ENCODE results near the gene RAB41. TPM values are rescaled to one million over a fixed set of nuclear protein-coding genes. Genes with fewer than 3 reads are reported as not detected.
A peak's percentile ranks its signal among the peaks of the same experiment; 100 is the strongest.
"Not testable (repeated sequence)": the region's sequence is repeated elsewhere in the genome, so short reads cannot be mapped to it uniquely, and the experiment has no call there.

RAB41 gene
- total RNA-seq, 1 experiment from 2014 or later = not detected

DNA sequence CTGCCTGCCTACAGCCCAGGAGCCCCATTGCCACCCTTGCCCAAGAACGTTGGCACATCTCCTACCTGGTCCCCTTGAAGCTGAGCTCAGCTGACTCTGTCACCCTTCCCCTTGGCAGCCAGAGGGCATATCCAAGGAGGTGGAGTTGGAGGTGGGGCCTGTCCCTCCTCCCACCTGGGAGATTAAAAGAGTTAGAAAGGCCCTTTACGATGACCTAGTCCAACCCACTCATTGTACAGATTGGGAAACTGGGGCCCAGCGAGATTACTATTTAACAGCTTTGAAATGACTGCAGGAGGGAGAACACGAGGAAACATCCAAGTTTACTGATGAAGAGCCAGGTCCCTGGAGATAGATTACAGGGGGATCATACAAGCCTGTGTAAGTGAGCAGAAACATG lies 21.9 kb upstream of the RAB41 start, which contains the start of gene P2RY4:
TSS of gene P2RY4 (minus strand) at position 101 of the 400 bp plus-strand sequence. CDS start 580 bp downstream, outside the sequence.
- no peak within 1 kb of the TSS for H3K4me3 Mint-ChIP-seq (ENCODE audit: unreplicated experiment)
- ChIA-PET CTCF (interaction anchor here (0.6 kb wide), 2 partner anchors 106 to 692 kb away, joined by 3 to 4 read pairs; no protein-coding TSS in a partner anchor), POLR2A (interaction anchor here (0.7 kb wide), 1 partner anchor 127 kb away, joined by 3 read pairs; the partner anchor contains the start of gene IGBP1)
- no peak within 1 kb of the TSS for H3K27ac Mint-ChIP-seq (ENCODE audit: low read depth, unreplicated experiment)
- BruUV-seq (replicated peaks) = no TSS peak
- intact Hi-C loops (cut with micrococcal nuclease) = loop anchor here (10.0 kb wide), 1 partner anchor 765 kb away; no protein-coding TSS in a partner anchor
- peaks cover 30% of the 10 kb centered on the region for H3K27me3 Mint-ChIP-seq (ENCODE audit: insufficient read depth, unreplicated experiment)
- no peaks in the 10 kb centered on the region for H3K9me3 Mint-ChIP-seq (ENCODE audit: unreplicated experiment)
- no peaks in the 10 kb centered on the region for H3K36me3 Mint-ChIP-seq (ENCODE audit: insufficient read depth, unreplicated experiment)
- TF ChIP-seq, protein P1, sequence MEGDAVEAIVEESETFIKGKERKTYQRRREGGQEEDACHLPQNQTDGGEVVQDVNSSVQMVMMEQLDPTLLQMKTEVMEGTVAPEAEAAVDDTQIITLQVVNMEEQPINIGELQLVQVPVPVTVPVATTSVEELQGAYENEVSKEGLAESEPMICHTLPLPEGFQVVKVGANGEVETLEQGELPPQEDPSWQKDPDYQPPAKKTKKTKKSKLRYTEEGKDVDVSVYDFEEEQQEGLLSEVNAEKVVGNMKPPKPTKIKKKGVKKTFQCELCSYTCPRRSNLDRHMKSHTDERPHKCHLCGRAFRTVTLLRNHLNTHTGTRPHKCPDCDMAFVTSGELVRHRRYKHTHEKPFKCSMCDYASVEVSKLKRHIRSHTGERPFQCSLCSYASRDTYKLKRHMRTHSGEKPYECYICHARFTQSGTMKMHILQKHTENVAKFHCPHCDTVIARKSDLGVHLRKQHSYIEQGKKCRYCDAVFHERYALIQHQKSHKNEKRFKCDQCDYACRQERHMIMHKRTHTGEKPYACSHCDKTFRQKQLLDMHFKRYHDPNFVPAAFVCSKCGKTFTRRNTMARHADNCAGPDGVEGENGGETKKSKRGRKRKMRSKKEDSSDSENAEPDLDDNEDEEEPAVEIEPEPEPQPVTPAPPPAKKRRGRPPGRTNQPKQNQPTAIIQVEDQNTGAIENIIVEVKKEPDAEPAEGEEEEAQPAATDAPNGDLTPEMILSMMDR (IDR thresholded peaks at IDR 0.05; ENCODE audit: unreplicated experiment) = no peak
- no peak for DNase-seq (ENCODE audit: unreplicated experiment)
- no peaks in the 10 kb centered on the region for H3K4me1 Mint-ChIP-seq (ENCODE audit: insufficient read depth, unreplicated experiment)

DNA sequence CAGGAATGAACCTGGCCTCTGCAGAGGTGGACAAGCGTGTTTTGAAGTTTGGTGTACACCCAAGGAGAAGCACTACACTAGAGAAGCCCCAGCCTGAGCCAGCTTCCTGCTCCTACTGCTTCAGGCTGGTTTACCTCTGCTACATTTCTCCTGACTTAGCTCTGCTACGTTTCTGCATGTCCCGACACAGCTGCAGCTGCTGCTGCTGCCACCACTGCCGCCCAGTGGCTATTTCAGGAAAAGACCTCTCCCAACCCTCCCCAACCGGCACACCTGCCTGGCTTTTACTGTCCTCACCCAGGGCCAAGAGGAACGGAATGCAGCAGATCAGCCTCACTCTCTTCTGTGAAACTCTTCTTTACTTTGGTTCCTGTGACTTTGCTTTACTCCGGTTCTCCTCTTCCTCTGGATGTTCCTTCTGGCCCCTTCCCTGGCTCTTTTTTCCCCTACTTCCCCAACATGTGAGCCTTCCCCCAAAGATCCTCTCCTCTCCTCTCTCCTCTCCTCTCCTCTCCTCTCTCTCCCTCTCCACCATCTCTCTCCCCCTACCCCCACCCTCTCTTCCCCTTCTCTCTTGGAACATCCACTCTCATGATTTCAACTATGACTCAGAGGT lies 18.9 kb upstream of the RAB41 start:
- DNase-seq (ENCODE audit: unreplicated experiment) = peak; percentile 49
- POLR2A ChIA-PET = interaction anchor here (1.4 kb wide), 1 partner anchor 130 kb away, joined by 3 read pairs; the partner anchor contains the start of gene IGBP1
- H3K27ac Mint-ChIP-seq (ENCODE audit: low read depth, unreplicated experiment) = no peak overlapping the region
- intact Hi-C loops (cut with micrococcal nuclease) = loop anchor here (1.0 to 10.0 kb wide), 3 partner anchors 66 to 768 kb away; partner anchors contain the start of gene IGBP1
- H3K4me1 Mint-ChIP-seq (ENCODE audit: insufficient read depth, unreplicated experiment) = no peaks in the 10 kb centered on the region
- CTCF ChIA-PET = interaction anchor here (0.6 to 2.8 kb wide), 15 partner anchors 9 to 775 kb away, joined by 3 to 15 read pairs (median 3); partner anchors contain the start of gene PDZD11
- no peaks in the 10 kb centered on the region for H3K36me3 Mint-ChIP-seq (ENCODE audit: insufficient read depth, unreplicated experiment)
- H3K27me3 Mint-ChIP-seq (ENCODE audit: insufficient read depth, unreplicated experiment) = peaks cover 13% of the 10 kb centered on the region
- no peaks in the 10 kb centered on the region for H3K9me3 Mint-ChIP-seq (ENCODE audit: unreplicated experiment)
- H3K4me3 Mint-ChIP-seq (ENCODE audit: unreplicated experiment) = no peak overlapping the region
- no TSS peak for BruUV-seq (replicated peaks)
- TF ChIP-seq, protein P1 (IDR thresholded peaks at IDR 0.05; ENCODE audit: unreplicated experiment) = peak; percentile 61

DNA sequence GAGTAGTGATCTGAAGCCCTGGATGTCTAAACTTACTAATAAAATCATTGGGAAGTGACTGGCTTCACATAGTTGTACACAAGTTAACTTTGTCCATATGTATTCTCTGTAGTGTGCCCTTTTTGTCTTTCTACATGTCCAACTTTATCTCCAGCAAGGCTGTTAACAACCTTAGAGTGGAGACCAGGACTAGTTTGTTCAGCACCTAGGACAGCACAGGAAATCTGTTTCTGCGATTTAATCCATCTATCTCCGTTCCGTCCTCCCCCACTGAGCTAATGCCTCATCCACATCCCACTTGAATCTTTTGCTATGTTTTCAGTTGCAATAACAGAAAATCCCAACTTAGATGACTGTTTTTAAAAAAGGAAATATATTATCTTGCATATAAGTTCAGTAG lies 17.2 kb upstream of the RAB41 start:
- ChIA-PET POLR2A (no interaction called here), CTCF (interaction anchor here (0.6 to 0.9 kb wide), 5 partner anchors 31 to 617 kb away, joined by 3 read pairs; no protein-coding TSS in a partner anchor)
- H3K4me3 Mint-ChIP-seq (ENCODE audit: unreplicated experiment) = no peak overlapping the region
- H3K9me3 Mint-ChIP-seq (ENCODE audit: unreplicated experiment) = no peaks in the 10 kb centered on the region
- H3K36me3 Mint-ChIP-seq (ENCODE audit: insufficient read depth, unreplicated experiment) = no peaks in the 10 kb centered on the region
- TF ChIP-seq, protein P1 (IDR thresholded peaks at IDR 0.05; ENCODE audit: unreplicated experiment) = no peak
- H3K27ac Mint-ChIP-seq (ENCODE audit: low read depth, unreplicated experiment) = no peak overlapping the region
- intact Hi-C loops (cut with micrococcal nuclease) = loop anchor here (10.0 kb wide), 1 partner anchor 770 kb away; no protein-coding TSS in a partner anchor
- peaks cover 22% of the 10 kb centered on the region for H3K27me3 Mint-ChIP-seq (ENCODE audit: insufficient read depth, unreplicated experiment)
- BruUV-seq (replicated peaks) = no TSS peak
- no peaks in the 10 kb centered on the region for H3K4me1 Mint-ChIP-seq (ENCODE audit: insufficient read depth, unreplicated experiment)
- DNase-seq (ENCODE audit: unreplicated experiment) = no peak

DNA sequence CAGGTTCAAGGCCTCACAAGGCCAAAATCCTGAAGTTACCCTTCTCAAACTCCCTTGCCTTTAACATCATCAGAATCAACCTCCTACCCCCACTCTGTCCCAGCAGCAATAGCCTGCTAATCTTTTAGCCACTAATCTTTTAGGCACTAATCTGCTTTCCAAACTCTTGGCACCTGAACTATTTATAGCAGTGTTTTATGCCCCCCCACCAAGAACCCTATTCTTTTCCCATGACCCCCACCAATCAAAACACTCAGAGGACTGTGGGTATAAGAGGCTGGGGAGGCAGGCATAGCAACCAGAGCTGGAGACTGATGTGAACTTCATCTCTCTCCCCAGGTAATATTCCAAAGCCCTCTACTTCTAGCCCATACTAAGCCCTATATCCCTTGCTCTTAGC lies 13.9 kb upstream of the RAB41 start, which contains the start of gene ARR3:
TSS of gene ARR3 (plus strand) at position 301 of the 400 bp plus-strand sequence. CDS start 1,052 bp downstream, outside the sequence.
- intact Hi-C loops (cut with micrococcal nuclease) = loop anchor here (10.0 kb wide), 1 partner anchor 773 kb away; no protein-coding TSS in a partner anchor
- no peaks in the 10 kb centered on the region for H3K9me3 Mint-ChIP-seq (ENCODE audit: unreplicated experiment)
- no peak within 1 kb of the TSS for H3K4me3 Mint-ChIP-seq (ENCODE audit: unreplicated experiment)
- TF ChIP-seq, protein P1 (IDR thresholded peaks at IDR 0.05; ENCODE audit: unreplicated experiment) = no peak
- DNase-seq (ENCODE audit: unreplicated experiment) = no peak
- no peaks in the 10 kb centered on the region for H3K4me1 Mint-ChIP-seq (ENCODE audit: insufficient read depth, unreplicated experiment)
- H3K27me3 Mint-ChIP-seq (ENCODE audit: insufficient read depth, unreplicated experiment) = peaks cover 30% of the 10 kb centered on the region
- ChIA-PET POLR2A (no interaction called here), CTCF (interaction anchor here (0.6 to 1.2 kb wide), 3 partner anchors 71 to 242 kb away, joined by 3 to 4 read pairs (median 3); no protein-coding TSS in a partner anchor)
- no peak within 1 kb of the TSS for H3K27ac Mint-ChIP-seq (ENCODE audit: low read depth, unreplicated experiment)
- no TSS peak for BruUV-seq (replicated peaks)
- no peaks in the 10 kb centered on the region for H3K36me3 Mint-ChIP-seq (ENCODE audit: insufficient read depth, unreplicated experiment)

DNA sequence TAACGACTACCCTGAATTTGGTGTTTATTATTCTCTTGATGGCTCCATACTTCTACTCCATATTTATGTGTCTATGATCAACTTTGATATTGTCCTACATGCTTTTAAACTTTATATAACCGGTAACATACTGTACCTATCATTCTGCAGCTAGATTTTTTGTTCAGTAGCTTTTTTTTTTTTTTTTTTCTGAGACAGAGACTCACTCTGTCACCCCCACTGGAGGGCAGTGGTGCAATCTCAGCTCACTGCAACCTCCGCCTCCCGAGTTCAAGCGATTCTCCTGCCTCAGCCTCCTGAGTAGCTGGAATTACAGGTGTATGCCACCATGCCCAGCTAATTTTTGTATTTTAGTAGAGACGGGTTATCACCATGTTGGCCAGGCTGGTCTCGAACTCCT lies 7.9 kb upstream of the RAB41 start:
- POLR2A ChIA-PET = interaction anchor here (0.8 kb wide), 1 partner anchor 14 kb away, joined by 3 read pairs; no protein-coding TSS in a partner anchor

More for the DNA sequence above, 7.9 kb upstream of the RAB41 start:
- DNase-seq (ENCODE audit: unreplicated experiment); H3K9me3 Mint-ChIP-seq (ENCODE audit: unreplicated experiment); intact Hi-C loops (cut with micrococcal nuclease); H3K4me3 Mint-ChIP-seq (ENCODE audit: unreplicated experiment); H3K27ac Mint-ChIP-seq (ENCODE audit: low read depth, unreplicated experiment); BruUV-seq (replicated peaks); H3K4me1 Mint-ChIP-seq (ENCODE audit: insufficient read depth, unreplicated experiment); H3K36me3 Mint-ChIP-seq (ENCODE audit: insufficient read depth, unreplicated experiment): not testable (repeated sequence)
- CTCF ChIA-PET = interaction anchor here (0.6 kb wide), 2 partner anchors 159 to 755 kb away, joined by 3 to 5 read pairs; no protein-coding TSS in a partner anchor
- peaks cover 39% of the 10 kb centered on the region for H3K27me3 Mint-ChIP-seq (ENCODE audit: insufficient read depth, unreplicated experiment)

Measured in MCF 10A (cell line).